HT-29 (cell line): ENCODE measurements around the gene ZMYND8. TPM values are rescaled to one million over a fixed set of nuclear protein-coding genes. Genes with fewer than 3 reads are reported as not detected.
"Not testable (repeated sequence)": the region's sequence is repeated elsewhere in the genome, so short reads cannot be mapped to it uniquely, and the experiment has no call there.

ENCODE experiments used
- DNase-seq: peaks from one replicate; pipeline ENCODE4 v3.0.0-alpha.2; 2015; ENCODE audit warnings: low spot score
- total RNA-seq: library from RNA; depleted of rRNA; stranded (reverse); fragments of >200 nt; shearing (Covaris generic); gene quantifications from 2 replicates; pipeline ENCODE4 v1.2.3, GENCODE V29; 2014; rRNA removed

ZMYND8 gene
- total RNA-seq, result 30.9 and 35.6 TPM in 2 replicates

DNA sequence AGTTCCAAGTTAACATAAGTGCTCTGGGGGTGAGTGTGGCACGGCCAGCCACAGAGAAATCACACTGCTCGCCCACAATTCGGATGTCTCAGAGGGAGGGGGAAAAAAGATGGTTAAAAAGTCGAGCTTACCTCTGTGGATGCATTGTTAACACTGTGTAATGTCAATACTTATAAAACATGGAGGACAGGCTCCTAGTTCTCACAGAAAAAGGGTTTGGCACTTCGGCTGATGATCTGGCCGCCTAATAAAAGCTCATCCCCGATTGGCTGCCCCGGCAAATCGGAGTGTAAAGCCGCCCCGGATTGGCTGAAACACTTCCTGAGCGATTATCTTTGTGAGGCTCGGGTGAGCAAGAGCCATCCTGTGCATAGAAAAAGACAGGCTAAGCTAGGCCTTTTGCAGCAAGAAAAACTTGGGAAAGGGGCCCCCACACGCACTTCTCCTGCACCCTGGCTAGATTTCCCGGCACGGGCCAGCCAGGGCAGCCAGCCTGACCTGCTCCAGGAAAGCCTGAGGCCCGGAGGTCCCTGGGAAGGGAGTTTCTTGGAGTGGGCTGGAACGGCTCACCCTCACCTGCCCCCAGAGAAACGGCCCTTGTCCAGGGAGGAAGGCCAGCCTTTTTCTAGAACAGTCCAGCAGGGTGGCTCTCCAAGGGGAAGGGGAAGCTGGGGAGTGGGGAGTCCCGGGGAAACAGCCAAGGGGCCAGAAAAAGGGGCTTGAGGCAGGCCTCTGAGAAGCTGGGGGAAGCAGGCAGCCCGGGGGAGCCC lies at the start of gene ZMYND8:
Gene ZMYND8 (minus strand): TSS at position 174 of the 770 bp plus-strand sequence. CDS start 29 bp downstream, at position 145.
- DNase-seq, result peak; percentile 100

DNA sequence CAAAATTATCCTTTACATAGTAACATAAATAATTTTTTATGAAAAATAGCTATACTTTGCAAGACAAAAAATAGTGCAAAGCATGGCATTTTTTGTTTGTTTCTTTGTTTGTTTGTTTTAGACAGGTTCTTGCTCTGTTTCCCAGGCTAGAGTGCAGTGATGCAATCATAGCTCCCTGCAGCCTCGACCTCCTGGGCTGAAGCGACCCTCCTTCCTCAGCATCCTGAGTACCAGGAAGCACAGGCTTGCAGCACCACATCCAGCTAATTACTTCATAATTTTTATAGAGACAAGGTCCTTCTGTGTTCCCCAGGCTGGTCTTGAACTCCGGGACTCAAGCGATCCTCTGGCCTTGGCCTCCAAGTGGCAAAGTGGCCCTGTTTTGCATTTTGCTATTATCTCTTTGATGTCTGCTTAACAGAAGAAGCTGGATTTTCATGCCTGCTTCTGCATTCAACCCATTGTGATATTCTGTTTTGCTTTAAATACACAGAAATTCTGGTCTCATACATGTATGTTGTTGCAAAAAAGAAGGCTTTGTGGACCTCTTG lies 49.4 kb upstream of the ZMYND8 start:
- no peak for DNase-seq

DNA sequence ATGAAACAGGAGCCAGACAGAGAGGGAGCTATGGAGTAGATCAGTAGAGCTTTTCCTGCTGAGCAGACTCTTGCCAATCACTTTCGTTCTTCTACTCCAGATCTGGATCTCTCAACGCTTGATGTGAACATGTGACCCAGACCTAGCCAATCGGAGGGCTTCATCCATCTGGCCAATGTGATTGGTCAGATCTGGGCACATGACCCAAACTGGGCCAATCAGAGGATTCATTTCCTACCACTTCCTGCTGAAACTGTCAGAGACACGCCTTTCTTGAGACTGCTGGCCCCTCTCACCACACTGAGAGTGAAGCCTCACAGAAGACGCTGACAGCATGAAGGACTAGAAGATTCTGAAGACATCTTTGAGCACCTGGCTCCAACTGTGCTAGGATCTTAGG lies 44.2 kb upstream of the ZMYND8 start:
- DNase-seq, result peak; percentile 39

DNA sequence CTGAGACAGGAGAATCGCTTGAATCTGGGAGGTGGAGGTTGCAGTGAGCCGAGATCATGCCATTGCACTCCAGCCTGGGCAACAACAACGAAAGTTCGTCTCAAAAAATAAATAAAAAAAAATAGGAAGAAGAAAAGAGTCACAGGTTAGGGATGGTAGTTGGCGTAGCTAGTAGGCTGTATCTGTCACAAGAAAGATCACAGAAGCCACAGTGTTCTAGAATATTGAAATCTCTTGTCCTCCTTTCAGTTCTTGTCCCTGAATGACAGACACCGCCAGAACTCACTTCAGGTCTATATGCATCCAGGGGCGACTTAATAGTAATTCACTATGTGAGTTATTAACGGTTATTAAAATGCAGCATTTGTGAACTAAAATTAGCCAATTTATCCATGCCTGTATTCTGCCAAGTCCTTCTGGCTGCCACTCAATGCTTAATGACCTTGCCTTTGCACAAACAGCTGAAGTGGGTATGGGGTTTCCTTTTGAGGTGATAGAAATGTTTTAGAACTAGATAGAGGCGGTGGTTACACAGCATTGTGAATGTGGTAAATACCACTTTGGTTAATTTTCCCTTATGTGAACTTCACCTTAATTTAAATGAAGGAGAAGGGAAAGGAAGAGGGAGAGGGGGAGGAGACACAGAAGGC lies 41.3 kb upstream of the ZMYND8 start:
- DNase-seq, result no peak

DNA sequence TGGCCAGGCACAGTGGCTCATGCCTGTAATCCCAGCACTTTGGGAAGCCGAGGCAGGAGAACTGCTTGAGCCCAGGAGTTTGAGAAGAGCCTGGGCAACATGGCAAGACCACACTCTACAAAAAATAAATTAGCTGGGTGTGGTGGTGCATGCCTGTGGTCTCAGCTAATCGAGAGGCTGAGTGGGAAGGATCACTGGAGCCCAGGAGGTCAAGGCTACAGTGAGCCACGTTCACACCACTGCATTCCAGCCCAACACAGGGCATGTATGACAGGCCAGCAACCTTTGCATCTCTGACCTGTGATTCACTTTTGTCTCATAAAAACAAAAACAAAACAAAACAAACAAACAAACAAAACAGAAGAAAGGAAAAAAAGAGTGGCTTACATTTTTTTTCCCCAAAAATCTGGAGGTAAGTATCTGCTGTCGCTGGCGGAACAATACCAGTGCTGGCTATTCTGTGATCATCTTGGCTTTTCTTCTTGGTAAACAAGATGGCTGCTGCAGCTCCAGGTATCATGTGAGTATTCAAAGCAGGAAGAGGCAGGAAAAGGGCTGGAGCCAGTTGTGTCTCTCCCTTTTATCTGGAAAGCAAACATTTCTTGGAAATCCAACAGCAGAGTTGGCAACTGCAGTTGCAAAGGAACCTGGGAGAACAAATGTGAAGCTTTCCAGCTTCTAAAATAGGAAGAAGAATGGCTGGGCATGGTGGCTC lies 40.4 kb upstream of the ZMYND8 start:
- DNase-seq, result no peak

DNA sequence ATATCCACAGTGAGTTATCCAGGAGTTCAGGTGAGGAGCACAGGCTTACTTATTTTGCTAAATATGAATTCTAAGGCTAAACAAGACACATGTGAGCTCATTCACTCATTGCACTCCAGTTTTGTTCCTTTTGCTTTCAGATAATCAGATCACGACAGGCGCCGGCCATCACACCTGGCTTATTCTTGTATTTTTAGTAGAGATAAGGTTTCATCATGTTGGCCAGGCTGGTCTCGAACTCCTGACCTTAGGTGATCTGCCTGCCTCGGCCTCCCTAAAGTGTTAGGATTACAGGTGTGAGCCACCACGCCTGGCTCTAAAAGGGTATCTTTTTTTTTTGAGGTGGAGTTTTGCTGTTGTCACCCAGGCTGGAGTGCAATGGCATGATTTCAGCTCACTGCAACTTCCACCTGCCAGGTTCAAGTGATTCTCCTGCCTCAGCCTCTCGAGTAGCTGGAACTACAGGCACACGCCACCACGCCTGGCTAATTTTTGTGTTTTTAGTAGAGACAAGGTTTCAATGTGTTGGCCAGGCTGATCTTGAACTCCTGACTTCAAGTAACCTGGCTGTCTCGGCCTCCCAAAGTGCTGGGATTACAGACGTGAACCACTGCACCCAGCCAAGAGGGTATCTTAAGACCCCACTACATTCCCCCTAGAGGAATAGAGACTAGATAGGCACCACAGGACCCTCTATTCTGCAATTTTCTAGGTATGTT lies 37.5 kb upstream of the ZMYND8 start:
- DNase-seq, result not testable (repeated sequence)

DNA sequence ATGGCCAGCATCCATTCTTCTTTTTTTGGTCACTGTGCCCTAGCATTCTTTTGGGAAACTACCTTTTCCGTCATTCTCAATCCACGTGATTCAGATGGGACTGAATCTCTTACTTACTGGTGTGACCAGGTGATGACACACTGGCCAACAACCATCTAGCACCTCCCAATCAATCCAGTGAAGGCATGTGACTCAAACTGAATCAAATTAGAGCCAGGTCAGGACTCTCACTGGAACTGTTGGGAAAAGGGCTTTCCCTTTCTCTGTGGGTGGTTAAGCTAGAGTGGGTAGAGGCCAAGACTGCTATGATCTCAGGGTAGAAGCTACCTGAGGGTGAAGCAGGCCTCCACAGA lies 36.2 kb upstream of the ZMYND8 start:
- no peak for DNase-seq

DNA sequence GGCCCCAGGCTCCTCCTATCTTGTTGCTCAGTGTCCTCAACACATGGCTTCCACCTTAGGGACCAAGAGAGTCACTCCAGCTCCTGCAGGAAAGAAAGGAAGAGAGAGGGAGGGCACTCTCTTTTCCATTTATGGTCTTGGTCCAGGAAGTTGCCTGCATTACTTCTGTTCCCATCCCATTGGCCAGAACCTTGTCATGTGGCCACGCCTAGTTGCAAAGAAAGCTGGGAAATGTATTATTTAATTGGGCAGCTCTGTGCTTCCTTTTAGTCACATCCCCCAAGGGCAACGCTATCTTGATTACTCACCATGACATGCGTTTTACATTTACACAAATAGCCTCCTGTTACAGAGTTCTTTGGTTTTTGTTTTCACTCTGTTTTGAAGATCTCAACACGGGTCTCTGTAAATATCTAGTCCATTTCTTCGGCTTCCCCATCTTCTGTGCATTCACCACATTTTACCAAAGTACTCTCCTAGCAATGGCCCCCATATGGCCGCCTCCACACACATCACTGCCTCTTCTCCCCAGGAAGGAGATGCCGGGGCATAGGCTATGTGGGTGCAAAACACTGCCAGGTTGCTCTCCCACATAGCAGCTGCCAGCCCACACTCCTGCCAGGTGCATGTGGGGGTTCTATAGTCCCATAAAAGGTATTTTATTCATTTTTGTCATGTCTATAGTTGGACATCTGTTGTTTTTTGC lies 35.7 kb upstream of the ZMYND8 start:
- peak; percentile 59 for DNase-seq

DNA sequence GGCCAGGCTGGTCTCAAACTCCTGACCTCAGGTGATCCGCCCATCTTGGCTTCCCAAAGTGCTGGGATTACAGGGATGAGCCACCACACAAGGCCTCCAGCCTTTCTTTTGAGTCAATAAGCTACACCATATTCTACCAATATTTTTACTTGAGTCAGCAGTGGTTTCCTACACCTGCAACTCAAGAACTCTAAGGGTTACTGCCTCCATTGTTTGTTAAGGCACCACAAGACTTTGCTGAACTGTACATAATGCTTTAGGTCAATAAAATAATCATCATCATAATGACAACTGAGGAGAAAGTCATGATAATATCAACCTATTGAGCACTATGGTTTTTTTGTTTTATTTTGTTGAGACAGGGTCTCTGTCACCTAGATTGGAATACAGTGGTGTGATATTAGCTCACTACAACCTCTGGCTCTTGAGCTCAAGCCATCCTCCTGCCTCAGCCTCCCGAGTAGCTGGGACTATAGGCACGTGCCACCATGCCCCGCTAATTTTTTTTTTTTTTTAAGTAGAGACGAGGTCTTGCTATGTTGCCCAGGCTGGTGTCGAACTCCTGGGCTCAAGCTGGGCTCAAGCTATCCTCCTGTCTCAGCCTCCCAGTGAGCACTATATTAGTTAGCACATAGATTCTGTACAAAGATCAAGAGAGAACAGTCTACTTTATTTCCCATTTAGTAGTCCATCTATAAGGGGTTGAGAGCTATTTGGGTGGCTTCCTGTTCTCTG lies 34.9 kb upstream of the ZMYND8 start:
- no peak for DNase-seq

DNA sequence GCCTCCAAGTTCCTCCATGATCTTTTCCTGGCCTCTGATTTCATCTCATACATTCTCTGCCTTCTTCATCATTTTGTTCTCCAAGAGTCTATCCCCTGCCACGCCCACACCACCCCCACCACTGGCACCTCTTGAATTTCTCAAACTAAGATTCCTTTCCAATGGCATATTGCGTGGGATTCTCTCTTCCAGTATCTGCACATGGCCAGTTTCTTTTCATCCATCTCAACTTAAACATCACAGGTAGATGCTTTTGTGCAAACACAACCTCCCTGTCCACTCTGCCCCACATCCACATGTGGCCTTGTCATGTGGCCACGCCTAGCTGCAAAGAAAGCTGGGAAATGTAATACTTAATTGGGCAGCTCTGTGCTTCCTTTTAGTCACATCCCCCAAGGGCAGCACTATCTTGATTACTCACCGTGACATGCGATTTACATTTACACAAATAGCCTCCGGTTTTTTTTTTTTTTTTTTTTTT lies 33.4 kb upstream of the ZMYND8 start:
- DNase-seq, result peak; percentile 33

DNA sequence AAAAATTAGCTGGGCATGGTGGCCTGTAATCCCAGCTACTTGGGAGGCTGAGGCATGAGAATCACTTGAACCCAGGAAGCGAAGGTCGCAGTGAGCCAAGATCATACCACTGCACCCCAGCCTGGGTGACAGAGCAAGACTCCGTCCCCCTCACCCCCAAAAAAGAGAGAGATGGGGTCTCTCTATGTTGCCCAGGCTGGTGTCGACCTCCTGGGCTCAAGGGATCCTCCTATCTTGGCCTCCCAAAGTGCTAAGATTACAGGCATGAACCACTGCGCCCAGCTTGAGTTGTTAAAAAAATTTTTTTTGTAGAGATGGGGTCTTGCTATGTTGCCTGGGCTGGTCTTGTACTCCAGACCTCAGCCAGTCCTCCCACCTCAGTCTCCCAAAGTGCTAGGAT lies 29.5 kb upstream of the ZMYND8 start:
- DNase-seq, result not testable (repeated sequence)

DNA sequence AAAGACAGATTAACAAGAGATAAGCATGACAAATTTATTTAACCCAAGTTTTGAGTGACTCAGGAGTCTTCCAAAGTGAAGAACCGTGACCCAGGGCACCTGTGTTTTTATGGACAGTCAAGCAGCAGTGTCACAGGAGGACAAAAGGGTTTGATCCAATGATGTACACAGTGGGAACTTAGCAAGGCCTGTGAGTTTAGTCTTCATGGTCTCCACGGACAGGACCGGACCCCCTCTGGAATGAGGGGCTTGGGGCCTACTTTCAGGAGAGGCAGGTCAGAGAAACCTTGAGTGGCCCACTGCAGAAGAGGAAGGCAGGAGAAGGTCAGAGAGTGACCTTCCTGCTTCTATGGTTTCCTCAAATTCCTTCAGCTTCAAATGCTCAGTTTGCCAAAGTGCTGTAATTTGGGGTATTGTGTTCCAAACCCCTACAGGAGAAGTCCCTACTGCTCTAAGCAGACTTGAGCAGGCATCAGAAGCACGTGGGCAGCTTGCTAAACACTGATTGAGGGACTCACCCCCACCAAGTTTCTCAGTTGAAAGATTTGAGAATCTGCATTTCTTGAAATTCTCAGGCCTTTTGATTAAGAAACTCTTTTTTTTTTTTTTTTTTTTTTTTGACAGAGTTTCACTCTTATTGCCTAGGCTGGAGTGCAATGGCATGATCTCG lies 26.4 kb upstream of the ZMYND8 start:
- no peak for DNase-seq

DNA sequence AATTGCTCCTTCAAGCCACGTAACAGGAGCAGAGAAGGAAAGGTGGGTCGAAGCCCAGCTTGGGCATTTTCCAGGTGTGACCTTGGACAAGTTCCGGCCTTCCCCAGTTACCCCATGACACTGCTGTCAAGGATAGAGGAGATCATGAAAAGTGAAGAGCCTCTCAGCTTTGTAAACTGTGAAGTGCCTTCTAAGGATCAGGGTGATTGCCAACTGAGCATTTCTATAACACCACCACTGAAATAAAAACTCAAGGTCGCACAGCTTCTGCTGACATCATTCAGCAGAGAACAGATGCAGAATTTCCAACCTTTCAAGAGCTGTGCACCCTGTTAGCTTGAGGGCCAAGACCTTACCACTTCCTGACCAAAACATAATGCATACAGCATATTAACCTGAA lies 24.0 kb upstream of the ZMYND8 start:
- DNase-seq, result no peak

DNA sequence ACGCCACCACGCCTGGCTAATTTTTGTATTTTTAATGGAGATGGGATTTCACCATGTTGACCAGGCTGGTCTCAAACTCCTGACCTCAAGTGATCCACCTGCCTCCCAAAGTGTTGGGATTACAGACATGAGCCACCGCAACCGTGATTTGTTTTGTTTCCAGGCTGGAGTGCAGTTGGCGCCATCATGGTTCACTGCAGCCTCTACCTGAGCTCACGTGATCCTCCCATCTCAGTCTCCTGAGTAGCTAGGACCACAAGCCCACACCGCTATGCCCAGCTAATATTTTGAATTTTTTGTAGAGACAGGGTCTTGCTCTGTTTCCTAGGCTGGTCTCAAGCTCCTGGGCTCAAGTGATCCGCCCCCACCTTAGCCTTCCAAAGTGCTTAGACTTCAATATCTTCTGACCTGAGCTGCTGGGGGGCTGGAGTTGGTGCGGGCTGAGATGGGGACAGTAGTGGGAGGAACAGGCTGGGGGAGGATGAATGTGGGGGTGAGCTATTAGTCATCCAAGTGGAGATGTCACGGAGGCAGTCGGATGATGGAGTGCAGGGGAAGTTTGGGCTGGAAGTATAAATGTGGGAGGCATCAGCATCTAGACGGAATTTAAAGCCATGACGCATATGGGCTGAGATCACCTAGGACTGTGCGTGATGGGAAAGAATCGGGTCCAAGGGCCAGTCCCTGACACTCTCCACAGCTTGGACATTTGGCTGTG lies 23.1 kb upstream of the ZMYND8 start:
- no peak for DNase-seq

DNA sequence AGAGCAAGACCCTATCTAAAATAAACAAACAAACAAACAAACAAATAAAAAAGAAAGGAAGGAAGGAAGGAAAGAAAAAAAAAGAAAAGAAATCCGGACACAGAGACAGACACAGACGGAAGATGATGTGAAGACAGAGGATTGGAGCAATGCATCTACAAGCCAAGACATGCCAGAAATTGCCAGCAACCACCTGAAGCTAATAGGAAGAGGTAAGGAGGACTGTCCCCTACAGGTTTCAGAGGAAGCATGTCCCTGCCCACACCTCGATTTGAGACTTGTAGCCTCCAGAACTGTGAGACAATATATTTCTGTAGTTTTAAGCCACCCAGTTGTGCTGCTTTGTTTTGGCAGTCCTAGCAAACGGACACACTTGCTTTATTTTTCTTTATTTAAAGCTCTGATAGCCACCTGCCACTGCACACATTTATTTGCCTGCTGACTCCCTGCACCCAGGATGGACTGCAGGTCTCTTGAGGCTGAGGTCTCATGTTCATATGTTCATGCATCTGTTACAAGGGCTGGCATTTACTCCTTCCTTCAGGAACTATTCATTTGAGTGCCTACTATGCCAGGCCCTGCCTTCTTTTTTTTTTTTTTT lies 20.7 kb upstream of the ZMYND8 start:
- peak; percentile 58 for DNase-seq

DNA sequence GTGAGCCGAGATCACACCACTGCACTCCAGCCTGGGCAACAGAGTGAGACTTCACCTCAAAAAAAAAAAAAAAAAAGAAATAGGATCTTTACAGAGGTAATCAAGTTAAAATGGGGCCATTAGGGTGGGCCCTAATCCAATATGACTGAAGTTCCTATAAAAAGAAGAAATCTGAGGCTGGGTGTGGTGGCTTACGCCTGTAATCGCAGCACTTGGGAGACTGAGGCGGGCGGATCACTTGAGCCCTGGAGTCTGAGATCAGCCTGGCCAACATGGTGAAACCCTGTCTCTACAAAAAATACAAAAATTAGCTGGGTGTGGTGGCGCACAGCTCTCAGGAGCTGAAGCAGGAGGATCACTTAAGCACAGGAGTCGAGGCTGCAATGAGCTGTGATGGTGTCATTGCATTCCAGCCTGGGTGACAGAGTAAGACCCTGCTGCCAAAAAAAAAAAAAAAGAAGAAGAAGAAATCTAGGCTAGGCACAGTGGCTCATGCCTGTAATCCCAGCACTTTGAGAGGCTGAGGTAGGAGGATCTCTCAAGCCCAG lies 19.7 kb upstream of the ZMYND8 start:
- DNase-seq, result not testable (repeated sequence)

DNA sequence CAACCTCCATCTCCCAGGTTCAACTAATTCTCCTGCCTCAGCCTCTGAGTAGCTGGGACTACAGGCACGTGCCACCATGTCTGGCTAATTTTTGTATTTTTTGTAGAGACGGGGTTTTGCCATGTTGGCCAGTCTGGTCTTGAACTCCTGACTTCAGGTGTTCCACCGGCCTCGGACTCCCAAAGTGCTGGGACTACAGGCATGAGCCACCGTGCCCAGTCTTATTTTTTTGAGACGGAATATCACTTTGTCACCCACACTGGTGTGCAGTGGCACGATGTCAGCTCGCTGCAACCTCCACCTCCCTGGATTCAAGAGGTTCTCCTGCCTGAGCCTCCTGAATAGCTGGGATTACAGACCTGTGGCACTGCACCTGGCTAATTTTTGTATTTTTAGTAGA lies 17.6 kb upstream of the ZMYND8 start:
- not testable (repeated sequence) for DNase-seq

DNA sequence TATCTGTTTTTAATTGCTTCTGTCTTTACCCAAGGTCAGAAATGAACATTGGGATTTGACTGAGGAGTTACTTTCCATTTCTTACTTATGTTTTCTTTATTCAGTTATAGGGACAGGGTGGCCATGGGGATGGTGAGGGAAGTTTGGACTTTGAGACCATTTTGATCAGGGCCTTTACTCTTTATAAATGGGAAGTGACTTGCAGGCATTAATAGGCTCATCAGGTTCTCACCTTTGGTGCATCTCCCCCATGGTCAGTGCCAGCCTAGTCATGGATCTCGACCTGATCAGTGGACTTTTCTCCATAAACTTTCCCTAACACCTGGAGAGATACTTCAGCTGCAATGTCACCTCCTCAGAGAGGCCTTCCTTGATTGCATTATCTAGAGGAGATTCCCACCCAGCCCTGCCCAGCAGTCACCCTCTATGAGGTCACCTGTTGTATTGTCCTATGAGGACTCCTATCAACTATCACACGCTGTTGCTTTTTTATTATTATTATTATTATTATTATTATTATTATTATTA lies 16.8 kb upstream of the ZMYND8 start:
- no peak for DNase-seq
